ENCODE measurements around the gene SLFN11.

GRCh38 chr17:35350493-35350892 lies 22.9 kb downstream of the SLFN11 start:
- TF ChIP-seq CTCF (conservative IDR thresholded peaks at IDR 0.05) = no peak
- TF ChIP-seq ZFX (IDR thresholded peaks at IDR 0.05) = no peak
